GM21423 (cell line): ENCODE results near the gene ALKBH5.
"Not testable (repeated sequence)": the region's sequence is repeated elsewhere in the genome, so short reads cannot be mapped to it uniquely, and the experiment has no call there.

ENCODE experiments used
- ATAC-seq: cut with Tn5 transposase; IDR thresholded peaks from one replicate; pipeline ENCODE4 v1.9.1; 2021; ENCODE audit warnings: mild to moderate bottlenecking, moderate library complexity; ENCODE audit not compliant: unreplicated experiment

The ALKBH5 gene

DNA sequence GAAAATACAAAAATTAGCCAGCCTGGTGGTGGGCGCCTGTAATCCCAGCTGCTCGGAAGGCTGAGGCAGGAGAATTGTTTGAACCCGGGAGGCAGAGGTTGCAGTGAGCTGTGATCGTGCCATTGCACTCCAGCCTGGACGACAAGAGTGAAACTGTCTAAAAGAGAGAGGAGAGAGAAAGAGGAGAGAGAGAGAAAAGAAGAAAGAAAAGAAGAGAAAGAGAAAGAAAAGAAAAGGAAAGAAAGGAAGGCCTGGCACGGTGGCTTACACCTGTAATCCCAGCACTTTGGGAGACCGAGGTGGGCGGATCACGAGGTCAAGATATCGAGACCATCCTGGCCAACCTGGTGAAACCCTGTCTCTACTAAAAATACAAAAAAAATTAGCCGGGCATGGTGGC lies 33.3 kb downstream of the ALKBH5 start:
- ATAC-seq = not testable (repeated sequence)

- ATAC-seq = no peak
These were observed 33.9 kb downstream of the ALKBH5 start for GRCh38 chr17:18217412-18218015.

DNA sequence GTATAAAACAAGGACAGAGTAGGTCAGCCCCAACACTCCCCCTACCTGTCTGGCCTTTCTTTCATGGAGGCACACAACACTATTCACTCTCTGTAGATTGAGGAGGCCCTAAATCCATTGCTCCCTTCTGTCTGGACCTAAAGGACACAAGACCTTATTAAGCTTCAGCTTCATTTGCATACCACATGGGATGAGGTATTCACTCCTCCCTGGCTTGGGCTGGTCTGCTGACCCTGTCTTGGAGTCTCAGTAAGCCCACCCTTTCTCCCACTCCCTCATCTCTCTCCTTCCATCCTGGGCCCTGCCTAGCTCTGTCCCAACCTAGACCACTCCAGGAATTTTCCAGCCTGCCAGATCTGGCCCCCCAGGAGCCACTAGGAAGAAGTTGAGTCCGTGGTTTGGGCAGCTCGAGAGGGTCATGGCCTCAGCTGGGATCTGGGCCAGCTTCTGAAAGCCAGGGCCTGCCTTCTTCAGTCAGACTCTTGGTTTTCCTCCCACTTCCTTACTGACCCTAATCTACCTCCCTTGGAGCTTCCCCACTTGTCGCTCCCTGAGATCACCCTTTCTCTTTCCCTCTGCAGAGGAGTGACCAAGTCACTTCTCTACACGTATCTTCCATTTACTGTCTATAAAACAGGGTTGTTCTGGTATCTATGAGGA lies 35.3 kb downstream of the ALKBH5 start:
- ATAC-seq = no peak

DNA sequence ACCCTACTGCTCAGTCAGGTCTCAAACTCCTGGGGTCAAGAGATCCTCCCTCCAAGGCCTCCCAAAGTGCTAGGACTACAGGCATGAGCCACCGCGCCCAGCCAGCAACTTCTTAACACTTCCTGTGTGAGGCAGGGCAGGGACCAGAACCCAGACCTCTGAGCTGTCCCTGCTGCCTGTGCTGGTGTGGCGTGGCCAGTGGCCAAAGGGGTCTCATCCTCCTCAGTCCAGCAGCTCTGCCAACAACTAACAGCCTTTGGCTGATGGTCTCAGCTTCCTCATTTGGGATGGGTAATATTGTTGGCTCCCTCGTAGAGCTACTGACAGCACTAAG lies 40.4 kb downstream of the ALKBH5 start:
- ATAC-seq = no peak

DNA sequence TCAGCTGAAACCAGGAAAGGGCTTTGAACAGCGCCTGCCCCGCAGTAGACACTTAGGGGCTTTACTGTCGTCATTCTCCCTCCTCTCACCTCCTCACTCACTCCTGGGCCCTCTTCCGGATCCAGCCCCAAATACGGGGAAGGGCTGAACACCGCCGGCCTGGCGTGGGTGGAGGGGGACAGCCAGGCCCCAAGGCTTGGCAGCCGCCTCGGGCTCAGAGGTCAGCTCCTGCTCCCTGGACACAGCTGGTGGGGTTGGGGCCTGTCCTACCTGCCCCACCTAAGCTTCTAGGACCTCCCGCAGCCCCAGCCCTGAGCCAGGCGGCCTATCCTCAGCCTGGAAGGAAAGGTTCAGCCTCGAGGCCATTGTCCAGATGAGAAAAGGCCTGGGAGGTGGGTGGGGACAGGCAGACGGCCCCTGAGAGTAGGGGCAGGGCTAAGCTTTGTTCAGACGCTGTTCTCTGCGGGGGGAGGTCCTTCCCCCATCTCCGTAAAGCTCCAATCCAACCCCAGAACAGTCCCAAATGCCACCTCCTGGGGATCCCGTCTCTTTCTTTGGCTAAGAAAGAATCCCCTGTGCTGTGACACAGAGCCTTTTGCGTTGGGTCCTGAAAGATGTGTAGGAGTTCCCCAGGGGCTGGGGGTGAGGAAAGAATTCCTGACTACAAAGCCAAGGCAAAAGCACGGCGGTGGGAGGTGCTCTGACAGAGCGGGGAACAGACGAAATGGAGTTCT lies 40.9 kb downstream of the ALKBH5 start:
- ATAC-seq = no peak

DNA sequence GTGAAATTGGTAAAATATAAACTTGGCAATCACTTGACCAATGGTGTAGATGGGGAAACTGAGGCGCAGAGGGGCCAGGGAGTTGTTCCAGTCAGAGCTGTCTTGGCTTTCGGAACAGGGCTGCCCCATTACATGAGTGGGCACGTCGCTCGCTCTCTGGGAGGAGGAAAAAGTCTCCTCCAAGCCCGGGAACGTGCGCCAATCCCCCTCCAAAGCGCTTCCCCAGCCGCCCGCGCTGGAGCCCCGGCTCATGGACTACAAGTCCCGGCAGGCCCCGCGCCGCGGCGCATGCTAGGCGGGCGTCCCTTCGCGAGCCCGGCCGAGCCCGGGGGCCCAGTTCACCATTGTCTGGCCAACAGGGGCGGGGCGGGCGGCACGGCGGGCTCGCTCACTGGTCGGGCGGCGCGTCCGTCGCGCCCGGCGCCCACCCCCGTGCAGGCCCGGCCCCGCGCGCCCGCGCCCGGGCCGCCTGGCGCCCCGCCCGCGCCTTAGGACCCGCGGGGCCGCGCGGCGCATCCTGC lies 41.6 kb downstream of the ALKBH5 start, which contains the start of gene LLGL1:
Gene LLGL1 (plus strand): TSS at position 515 of the 521 bp plus-strand sequence. CDS start 48 bp downstream, outside the sequence.
- ATAC-seq = peak; percentile 86

DNA sequence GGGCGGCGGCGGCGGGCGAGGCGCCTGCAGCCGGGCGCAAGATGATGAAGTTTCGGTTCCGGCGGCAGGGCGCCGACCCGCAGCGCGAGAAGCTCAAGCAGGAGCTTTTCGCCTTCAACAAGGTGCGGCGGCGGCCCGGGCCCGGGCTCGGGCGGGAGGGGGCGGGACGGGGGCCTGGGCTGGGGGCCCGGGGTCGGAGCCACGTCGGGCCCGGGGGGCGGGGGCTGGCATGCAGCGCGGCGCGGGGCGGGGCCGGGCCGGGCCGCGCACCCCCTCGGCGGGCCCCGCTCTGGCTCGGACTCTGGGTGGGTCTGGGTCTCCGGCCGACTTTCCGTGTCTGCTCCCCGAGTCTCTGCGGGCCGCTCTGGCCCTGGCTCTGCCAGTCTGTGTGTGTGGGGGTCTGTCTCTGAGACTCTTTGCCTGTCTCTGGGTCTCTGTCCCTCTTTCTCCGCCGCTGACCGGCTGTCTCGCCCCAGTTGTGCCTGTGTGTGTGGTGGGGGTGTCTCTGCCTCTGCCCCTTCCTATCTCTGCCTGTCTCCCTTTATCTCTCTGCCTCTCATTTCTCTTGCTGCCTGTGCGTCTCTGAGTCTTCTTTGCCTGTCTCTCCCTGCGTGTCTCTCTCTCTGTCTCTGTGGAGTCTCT lies 42.1 kb downstream of the ALKBH5 start:
- ATAC-seq = no peak

- ATAC-seq = no peak
These were observed 42.8 kb downstream of the ALKBH5 start for GRCh38 chr17:18226284-18226945.

DNA sequence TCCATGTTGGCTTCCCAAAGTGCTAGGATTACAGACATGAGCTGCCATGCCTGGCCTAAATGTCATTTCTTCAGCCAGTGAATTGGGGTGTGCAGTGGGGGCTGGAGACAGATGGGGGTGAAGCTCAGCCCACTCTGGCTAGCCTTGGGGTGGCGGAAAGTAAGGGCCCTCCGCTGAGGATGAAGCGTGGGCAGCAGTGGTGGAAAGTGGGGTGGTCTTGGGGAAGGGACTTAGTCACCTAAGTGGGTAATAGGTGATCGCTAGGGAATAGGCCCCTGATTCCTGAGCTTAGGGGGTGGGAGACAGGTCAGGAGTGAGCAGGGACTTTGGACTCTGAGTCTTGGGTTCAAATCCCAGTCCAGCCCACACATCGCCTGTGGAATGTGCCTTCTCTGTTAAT lies 44.0 kb downstream of the ALKBH5 start:
- ATAC-seq = no peak

- no peak for ATAC-seq
These were observed 44.6 kb downstream of the ALKBH5 start for GRCh38 chr17:18228176-18228682.

GRCh38 chr17:18229254-18229653 lies 45.6 kb downstream of the ALKBH5 start:
- ATAC-seq = no peak

GRCh38 chr17:18229771-18230170 lies 46.1 kb downstream of the ALKBH5 start:
- ATAC-seq = no peak

- no peak for ATAC-seq
These were observed 46.9 kb downstream of the ALKBH5 start for GRCh38 chr17:18230288-18231141.

DNA sequence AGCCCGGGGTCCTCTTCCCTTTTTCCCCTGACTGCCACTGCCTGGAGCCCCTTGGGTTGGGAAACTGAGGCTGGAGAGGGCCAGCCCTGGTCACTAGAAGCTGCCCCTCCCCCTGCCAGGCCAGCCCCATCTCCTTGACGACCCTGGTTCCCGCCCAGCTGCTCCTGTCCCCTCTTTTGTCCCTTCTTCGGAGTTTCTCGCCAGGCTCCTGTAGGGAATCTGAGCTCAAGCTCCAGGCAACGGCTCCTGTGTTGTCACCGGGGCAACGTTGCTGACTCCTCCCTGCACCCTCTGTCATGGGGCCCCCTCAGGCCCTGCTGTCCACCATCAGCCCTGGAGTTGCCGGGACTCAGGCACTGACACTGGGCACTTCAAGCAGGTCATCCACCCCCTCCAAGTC lies 47.5 kb downstream of the ALKBH5 start:
- ATAC-seq = no peak

DNA sequence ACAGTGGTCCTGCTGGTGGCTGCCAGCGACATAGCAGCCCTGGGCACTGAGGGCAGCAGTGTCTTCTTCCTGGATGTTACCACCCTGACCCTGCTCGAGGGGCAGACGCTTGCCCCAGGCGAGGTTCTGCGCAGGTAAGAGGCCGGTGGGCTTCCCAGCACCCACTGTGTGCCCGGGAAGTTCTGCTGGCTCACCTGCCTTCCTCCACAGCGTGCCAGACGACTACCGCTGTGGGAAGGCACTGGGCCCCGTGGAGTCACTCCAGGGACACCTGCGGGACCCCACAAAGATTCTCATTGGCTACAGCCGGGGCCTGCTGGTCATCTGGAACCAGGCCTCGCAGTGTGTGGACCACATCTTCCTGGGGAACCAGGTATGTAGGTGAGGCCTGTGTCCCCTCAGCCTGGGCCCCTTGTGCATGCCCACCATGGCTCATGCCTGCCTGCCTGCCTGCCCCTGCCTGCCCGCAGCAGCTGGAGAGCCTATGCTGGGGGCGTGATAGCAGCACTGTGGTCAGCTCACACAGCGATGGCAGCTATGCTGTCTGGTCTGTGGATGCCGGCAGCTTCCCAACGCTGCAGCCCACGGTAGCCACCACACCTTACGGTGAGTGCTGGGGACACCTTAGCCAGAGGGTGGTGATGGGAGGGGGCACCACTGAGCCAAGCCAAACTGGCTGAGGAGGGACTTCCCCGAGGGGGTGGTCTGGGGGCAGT lies 50.3 kb downstream of the ALKBH5 start:
- ATAC-seq = no peak

- ATAC-seq = no peak
These were observed 51.3 kb downstream of the ALKBH5 start for GRCh38 chr17:18234853-18235380.

- no peak for ATAC-seq
These were observed 52.2 kb downstream of the ALKBH5 start for GRCh38 chr17:18235743-18236256.

GRCh38 chr17:18236494-18236893 lies 52.9 kb downstream of the ALKBH5 start:
- ATAC-seq = no peak

DNA sequence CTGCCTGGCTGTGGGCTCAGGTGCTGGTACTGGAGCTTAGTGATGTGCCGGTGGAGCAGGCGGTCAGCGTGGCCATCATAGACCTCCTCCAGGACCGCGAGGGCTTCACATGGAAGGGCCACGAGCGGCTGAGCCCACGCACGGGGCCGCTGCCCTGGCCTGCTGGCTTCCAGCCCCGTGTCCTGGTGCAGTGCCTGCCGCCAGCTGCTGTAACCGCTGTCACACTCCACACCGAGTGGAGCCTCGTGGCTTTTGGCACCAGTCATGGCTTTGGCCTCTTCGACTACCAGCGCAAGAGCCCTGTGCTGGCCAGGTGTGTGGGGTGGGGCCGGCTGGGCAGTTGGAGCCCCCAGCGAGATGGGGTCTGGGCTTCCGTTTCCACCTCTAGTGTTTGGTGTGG lies 53.8 kb downstream of the ALKBH5 start:
- ATAC-seq = no peak
